ENCODE data around the gene LMX1B.
"Not testable (repeated sequence)": the region's sequence is repeated elsewhere in the genome, so short reads cannot be mapped to it uniquely, and the experiment has no call there.

The LMX1B gene

GRCh38 chr9:126613651-126614050, at the start of gene LMX1B:
Gene LMX1B, plus strand, starts transcription at chr9:126613928. Its CDS starts 522 bp downstream, at chr9:126614450.
- DNase-seq, result no peak

DNA sequence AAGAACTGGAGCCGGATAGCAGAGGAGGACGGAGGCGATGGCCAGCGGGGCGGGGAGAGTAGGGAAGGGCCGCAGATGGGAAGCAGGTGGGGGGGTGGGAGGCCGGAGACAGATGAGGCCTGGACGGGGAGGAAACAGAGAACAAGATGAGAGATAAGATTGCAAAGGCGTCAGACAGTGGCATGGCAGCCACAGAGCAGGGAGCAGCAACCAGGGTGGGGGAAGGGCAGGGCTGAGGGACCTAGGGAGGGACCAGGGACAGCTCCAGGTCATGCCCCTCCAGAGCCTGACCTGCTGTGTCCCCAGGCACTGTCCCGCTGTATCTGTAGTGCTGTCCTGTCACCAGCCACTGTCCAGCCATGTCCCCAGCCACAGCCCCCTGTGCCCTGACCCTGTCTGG, 49.6 kb upstream of the LMX1B start:
- DNase-seq, result no peak

- no peak for DNase-seq
Measured at GRCh38 chr9:126564716-126565115, 49.0 kb upstream of the LMX1B start.

DNA sequence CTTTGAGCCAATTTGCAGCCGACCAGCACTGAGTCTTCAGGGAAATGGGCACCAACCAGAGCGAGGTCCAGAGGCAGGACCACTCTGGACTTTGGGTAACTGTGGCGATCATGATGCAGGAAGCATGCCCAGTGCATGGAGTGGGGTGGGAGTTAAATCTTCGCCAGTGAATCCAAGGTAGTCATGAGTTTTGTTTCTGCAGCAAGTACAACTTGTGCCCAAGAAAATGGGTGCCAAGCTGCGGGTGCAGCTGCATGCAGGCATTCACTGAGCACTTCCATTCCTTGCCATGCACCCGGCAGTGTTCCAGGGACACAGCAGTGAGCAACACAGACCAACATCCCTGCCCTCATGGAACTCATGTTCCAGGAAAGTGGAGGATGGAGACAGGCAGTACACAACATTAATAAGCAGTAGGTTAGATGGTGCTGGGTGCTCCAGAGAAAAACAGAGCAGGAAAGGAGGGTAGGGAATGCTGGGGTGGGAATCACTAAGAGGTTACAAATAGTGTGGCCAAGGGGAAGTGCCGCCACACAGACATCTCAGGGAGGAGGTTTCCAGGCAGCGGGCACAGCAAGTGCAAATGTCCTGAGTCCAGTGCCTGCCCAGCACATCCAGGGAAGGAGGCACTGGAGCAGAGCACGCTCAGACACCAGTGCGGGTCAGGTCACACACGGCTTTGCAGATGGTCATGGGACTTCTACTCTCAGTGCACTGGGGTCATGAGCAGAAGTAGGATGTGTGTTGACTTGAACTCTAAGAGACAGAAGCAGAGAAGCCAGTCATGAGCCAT, 48.2 kb upstream of the LMX1B start:
- DNase-seq, result no peak

GRCh38 chr9:126569036-126569435, 44.7 kb upstream of the LMX1B start:
- no peak for DNase-seq

DNA sequence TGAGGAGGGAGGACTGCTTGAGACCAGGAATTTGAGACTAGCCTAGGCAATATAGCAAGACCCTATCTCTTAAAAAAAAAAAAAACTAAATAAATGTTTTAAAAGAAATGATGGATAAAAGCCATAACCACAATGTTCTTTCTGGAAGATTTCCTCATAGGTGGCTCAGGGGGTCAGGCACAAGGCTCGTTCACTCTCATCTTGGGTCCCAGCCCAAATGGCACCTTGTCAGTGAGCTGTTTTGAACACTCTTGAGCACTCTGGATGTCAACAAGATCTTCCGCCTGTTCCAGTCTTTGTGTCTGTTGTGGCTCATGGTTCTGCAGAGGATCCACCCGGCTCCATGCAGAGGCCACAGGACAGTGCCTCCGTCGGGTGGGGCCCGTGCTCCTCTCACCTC, 35.7 kb upstream of the LMX1B start:
- DNase-seq, result no peak

DNA sequence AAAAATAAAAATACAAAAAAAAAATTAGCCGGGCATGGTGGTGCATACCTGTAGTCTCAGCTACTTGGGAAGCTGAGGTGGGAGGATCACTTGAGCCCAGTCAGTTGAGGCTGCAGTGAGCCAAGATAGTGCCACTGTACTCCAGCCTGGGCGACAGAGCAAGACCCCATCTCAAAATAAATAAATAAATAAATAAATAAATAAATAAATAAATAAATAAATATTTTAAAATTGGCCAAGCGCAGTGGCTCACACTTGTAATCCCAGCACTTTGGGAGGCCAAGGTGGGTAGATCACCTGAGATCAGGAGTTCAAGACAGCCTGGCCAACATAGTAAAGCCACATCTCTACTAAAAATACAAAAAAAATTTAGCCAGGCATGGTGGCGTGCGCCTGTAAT, 33.4 kb upstream of the LMX1B start:
- DNase-seq, result not testable (repeated sequence)

DNA sequence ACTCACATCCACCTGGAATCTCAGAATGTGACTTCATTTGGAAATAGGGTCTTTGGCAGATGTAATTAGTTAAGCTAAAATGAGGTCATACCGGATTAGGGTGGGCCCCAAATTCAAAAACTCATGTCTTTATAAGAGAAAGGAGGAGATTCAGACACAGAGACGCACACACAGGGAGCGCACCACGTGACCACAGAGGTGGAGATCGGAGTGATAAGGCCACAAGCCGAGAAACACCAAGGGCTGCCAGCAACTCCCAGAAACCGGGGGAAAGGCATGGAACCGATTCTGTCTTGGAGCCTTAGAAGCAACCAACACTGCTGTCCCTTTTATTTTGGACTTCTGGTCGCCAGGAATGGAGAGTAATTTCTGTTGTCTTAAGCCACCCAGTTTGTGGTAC, 31.8 kb upstream of the LMX1B start:
- DNase-seq, result no peak

GRCh38 chr9:126582427-126582826, 31.3 kb upstream of the LMX1B start:
- no peak for DNase-seq

DNA sequence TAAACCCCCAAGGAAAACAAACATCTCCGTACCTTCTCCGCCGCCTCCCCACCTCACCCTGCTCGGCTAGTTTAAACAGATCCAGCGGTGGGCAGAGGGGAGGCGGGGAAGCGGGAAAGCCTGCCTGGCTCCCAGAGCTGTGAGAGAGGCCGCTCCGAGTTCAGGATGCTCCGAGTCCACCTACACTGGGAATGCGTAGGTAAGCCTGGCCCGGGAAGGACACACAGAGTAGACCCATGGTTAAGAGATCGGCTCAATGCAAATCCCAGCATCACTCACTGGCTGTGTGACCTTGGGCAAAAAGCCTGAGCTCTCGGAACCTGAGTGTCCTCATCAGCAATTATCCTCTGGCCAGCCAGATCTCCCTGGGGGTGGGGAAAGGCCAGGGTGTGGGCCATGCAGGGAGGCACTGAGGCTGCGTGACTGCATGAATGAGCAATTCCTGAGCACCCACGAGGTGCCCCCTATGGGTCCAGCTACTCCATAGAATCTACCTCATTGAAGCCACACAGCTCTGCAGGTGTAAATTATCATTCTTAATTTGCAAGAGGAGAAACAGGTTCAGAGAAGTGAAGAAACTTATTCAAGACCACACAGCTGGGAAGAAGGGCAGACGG, 30.5 kb upstream of the LMX1B start:
- no peak for DNase-seq

DNA sequence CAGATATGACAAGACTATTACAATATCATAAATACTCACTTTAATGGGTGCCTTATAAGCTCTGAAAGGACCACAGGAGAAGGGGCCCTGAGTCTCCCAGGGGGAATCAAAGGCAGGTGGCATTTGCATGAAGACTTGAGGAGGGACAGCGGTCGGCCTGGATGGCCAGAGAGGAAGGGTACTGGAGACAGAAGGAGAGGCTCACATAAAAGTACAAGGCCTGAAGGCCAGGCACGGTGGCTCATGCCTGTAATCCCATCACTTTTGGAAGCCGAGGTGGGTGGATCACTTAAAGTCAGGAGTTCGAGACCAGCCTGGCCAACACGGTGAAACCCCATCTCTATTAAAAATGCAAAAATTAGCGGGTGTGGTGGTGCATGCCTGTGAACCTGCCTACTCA, 29.1 kb upstream of the LMX1B start:
- no peak for DNase-seq

DNA sequence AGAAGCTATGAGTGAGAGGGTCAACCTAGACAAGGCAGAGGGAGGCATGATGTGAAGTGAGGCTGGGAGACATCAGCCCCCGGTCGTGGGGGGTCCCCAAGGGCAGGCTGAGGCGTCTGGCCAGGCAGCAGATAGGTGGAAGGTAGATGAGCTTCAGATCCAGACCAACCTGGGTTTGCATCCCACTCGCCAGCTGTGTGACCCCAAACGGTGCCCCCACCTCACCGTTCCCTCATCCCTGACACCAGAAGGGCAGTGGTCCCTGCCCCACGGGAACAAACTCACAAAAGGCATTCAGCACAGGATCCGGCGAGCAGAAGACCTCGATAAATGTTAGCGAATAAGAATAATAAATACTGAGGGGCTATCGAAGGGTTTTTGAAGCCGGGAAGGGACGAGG, 27.5 kb upstream of the LMX1B start:
- DNase-seq, result no peak

DNA sequence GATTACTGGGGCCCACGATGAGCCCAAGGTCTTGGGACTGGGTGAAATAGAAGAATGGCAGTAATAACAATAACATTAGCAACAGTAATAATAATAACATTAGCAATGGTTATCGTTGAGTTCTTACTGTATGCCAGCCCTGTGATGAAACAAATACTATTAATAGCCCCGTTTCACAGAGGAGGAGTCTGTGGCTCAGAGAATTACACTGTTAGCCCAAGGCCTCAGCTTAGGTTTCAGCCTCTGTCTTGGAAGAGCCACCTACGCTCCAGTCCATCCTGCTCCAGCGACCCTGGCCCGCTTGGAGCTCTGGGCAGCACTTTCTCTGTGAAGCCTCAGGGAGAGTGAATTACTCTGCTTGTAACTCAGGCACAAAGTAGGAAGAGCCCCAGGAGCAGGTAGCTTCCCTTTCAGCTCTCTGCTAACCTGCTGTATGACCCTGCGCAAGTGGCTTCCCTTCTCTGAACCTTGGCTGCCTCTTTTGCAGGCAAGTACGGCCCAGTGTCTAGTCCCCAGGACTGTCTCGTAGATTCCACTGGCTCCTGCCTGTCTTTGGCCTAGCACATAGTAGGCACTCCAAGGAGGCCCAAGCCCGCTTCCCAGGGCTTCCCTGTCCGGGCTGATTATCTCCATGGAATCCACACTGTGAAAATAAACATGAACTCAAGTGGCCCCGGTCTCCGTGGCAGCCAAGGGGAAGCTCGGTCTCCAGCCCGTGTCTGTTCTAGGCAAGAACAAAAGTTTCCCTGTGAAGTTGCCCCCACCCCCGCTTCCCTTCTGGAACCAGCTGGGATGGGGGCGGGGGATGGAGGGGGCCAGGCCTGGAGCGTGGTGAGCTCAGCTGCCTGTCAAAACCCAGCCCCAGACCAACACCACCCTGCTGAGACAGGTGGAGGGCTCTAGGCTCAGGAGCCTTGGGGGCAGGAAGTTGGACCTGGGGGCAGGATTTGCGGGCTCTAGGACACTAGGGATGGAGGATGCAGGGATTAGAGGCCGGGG, 26.2 kb upstream of the LMX1B start:
- DNase-seq, result no peak

- no peak for DNase-seq
Measured at GRCh38 chr9:126588491-126589168, 25.1 kb upstream of the LMX1B start.

DNA sequence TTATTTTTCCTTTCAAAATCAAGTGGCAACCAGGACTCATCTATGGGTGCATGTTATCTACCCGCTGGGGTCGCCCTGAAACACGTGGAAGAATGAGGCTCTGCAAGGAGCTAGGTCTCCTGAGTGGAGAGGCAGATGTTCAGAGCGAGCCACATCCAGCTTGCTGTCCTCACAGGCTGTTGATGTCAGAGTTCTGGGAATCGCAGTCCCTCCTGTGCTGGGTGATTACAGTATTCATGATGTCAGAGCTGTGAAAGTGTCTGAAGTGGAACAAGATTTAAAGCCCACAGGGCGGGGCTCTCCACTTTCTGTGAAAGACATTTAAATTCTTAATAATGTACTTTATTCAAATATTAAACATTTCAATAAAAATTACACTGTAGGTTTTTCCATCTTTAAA, 24.4 kb upstream of the LMX1B start:
- DNase-seq, result no peak

DNA sequence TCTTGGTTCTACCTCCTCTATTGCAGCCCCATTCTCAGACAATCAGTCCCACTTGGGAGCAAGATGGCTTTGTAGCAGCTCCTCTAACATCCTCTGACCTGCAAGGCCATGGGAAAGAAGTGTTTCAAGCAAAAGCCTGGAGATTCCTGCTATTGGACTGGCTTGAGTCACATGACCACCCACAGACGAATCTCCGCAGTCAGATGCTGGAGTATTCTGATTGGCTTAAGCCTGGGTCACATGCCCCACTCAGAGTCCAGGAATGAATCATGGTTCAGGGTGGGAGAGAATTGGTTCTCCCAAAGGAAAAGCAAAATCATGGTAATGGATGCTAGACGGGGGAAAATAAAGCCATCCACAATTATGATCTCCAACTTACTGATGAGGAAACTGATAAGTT, 22.6 kb upstream of the LMX1B start:
- no peak for DNase-seq

GRCh38 chr9:126591922-126592321, 21.8 kb upstream of the LMX1B start:
- no peak for DNase-seq

GRCh38 chr9:126592461-126592860, 21.3 kb upstream of the LMX1B start:
- DNase-seq, result no peak

GRCh38 chr9:126595982-126596381, 17.7 kb upstream of the LMX1B start:
- DNase-seq, result no peak

DNA sequence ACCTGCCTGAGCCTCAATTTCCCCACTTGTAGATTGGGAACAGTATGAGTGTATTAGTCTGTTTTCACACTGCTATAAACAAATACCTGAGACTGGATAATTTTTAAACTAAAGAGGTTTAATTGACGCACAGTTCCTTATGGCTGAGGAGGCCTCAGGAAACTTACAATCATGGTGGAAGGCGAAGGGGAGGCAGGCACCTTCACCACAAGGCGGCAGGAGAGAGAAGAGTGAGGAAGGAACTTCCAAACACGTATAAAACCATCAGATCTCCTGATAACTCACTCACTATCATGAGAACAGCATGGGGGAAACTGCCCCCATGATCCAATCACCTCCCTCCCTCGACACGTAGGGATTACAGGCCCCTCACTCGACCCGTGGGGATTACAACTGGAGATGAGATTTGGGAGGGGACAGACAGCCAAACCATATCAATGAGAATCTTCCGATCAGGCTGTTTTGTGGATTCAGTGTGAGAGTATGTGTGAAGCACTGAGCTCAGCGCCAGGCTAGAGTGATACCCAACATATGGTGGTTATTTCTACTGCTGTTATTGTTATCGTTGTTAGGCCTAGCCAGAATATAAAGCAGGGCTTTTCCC, 14.6 kb upstream of the LMX1B start:
- no peak for DNase-seq

- no peak for DNase-seq
Measured at GRCh38 chr9:126604059-126605055, 9.4 kb upstream of the LMX1B start.
